ENCODE results near the gene IRF2BP2. TPM values are rescaled to one million over a fixed set of nuclear protein-coding genes. Genes with fewer than 3 reads are reported as not detected.

Gene IRF2BP2
- total and polyA plus RNA-seq, 2 of the 13 experiments (the other 11 are each of a cell fraction or from before 2014, with no cell fraction given), result 140 to 147 TPM

- TF ChIP-seq ZBTB7B (CRISPR knock-in tag; IDR thresholded peaks at IDR 0.05) (peak; percentile 29; the same call in 1 of the 2 replicates), TARDBP (CRISPR knock-in tag; IDR thresholded peaks at IDR 0.05) (no peak), ISL2 (CRISPR knock-in tag; IDR thresholded peaks at IDR 0.05) (no peak), SOX13 (IDR thresholded peaks at IDR 0.05) (peak; percentile 79), SOX13 (CRISPR knock-in tag; conservative IDR thresholded peaks at IDR 0.05 in 1 of 2, IDR thresholded peaks at IDR 0.05 in 1 of 2) (peak in 1 of 2 experiments; percentile 96; a peak in 2 of 4 replicates), KAT7 (CRISPR knock-in tag; IDR thresholded peaks at IDR 0.05; ENCODE audit: borderline replicate concordance) (no peak), PHF8 (CRISPR knock-in tag; IDR thresholded peaks at IDR 0.05) (no peak), HOXA7 (CRISPR knock-in tag; IDR thresholded peaks at IDR 0.05) (no peak), GPBP1L1 (CRISPR knock-in tag; IDR thresholded peaks at IDR 0.05) (no peak), CEBPG (CRISPR knock-in tag; IDR thresholded peaks at IDR 0.05) (0 out of 2 replicates have a peak, but pooled peaks have one; percentile 54), ZNF430 (CRISPR knock-in tag; IDR thresholded peaks at IDR 0.05) (no peak), GABPB1 (CRISPR knock-in tag; IDR thresholded peaks at IDR 0.05) (no peak), BHLHE40 (IDR thresholded peaks at IDR 0.05; ENCODE audit: low read length) (no peak), THAP11 (CRISPR knock-in tag; IDR thresholded peaks at IDR 0.05) (0 out of 2 replicates have a peak, but pooled peaks have one; percentile 15), PAWR (CRISPR knock-in tag; IDR thresholded peaks at IDR 0.05; ENCODE audit: borderline replicate concordance) (no peak), ZNF660 (CRISPR knock-in tag; IDR thresholded peaks at IDR 0.05; ENCODE audit: borderline replicate concordance, low read depth) (no peak)
- TF ChIP-seq, protein P1, sequence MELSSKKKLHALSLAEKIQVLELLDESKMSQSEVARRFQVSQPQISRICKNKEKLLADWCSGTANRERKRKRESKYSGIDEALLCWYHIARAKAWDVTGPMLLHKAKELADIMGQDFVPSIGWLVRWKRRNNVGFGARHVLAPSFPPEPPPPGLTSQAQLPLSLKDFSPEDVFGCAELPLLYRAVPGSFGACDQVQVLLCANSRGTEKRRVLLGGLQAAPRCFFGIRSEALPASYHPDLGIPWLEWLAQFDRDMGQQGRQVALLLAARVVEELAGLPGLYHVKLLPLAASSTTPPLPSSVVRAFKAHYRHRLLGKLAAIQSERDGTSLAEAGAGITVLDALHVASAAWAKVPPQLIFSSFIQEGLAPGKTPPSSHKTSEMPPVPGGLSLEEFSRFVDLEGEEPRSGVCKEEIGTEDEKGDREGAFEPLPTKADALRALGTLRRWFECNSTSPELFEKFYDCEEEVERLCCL (CRISPR knock-in tag; IDR thresholded peaks at IDR 0.05; ENCODE audit: borderline replicate concordance), result no peak
- TF ChIP-seq, protein P2, sequence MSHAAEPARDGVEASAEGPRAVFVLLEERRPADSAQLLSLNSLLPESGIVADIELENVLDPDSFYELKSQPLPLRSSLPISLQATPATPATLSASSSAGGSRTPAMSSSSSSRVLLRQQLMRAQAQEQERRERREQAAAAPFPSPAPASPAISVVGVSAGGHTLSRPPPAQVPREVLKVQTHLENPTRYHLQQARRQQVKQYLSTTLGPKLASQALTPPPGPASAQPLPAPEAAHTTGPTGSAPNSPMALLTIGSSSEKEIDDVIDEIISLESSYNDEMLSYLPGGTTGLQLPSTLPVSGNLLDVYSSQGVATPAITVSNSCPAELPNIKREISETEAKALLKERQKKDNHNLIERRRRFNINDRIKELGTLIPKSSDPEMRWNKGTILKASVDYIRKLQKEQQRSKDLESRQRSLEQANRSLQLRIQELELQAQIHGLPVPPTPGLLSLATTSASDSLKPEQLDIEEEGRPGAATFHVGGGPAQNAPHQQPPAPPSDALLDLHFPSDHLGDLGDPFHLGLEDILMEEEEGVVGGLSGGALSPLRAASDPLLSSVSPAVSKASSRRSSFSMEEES (CRISPR knock-in tag; IDR thresholded peaks at IDR 0.05), result 0 out of 2 replicates have a peak, but pooled peaks have one; percentile 27
- TF ChIP-seq, protein P3, sequence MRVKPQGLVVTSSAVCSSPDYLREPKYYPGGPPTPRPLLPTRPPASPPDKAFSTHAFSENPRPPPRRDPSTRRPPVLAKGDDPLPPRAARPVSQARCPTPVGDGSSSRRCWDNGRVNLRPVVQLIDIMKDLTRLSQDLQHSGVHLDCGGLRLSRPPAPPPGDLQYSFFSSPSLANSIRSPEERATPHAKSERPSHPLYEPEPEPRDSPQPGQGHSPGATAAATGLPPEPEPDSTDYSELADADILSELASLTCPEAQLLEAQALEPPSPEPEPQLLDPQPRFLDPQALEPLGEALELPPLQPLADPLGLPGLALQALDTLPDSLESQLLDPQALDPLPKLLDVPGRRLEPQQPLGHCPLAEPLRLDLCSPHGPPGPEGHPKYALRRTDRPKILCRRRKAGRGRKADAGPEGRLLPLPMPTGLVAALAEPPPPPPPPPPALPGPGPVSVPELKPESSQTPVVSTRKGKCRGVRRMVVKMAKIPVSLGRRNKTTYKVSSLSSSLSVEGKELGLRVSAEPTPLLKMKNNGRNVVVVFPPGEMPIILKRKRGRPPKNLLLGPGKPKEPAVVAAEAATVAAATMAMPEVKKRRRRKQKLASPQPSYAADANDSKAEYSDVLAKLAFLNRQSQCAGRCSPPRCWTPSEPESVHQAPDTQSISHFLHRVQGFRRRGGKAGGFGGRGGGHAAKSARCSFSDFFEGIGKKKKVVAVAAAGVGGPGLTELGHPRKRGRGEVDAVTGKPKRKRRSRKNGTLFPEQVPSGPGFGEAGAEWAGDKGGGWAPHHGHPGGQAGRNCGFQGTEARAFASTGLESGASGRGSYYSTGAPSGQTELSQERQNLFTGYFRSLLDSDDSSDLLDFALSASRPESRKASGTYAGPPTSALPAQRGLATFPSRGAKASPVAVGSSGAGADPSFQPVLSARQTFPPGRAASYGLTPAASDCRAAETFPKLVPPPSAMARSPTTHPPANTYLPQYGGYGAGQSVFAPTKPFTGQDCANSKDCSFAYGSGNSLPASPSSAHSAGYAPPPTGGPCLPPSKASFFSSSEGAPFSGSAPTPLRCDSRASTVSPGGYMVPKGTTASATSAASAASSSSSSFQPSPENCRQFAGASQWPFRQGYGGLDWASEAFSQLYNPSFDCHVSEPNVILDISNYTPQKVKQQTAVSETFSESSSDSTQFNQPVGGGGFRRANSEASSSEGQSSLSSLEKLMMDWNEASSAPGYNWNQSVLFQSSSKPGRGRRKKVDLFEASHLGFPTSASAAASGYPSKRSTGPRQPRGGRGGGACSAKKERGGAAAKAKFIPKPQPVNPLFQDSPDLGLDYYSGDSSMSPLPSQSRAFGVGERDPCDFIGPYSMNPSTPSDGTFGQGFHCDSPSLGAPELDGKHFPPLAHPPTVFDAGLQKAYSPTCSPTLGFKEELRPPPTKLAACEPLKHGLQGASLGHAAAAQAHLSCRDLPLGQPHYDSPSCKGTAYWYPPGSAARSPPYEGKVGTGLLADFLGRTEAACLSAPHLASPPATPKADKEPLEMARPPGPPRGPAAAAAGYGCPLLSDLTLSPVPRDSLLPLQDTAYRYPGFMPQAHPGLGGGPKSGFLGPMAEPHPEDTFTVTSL (CRISPR knock-in tag; IDR thresholded peaks at IDR 0.05; ENCODE audit: borderline replicate concordance), result no peak; the same call in 1 of the 2 replicates
Observed at GRCh38 chr1:234631721-234632125, 21.7 kb upstream of the IRF2BP2 start (continued).

Data from HepG2 (cell line).